Activated CD4-positive, alpha-beta T cell treated with anti-CD3 and anti-CD28 coated beads, Interleukin-2, amount 10 ng/mL, durations not matched to agents 24 days and 14 days (primary cell): ENCODE results near the gene SLF2. TPM values are rescaled to one million over a fixed set of nuclear protein-coding genes. Genes with fewer than 3 reads are reported as not detected.
"Not testable (repeated sequence)": the region's sequence is repeated elsewhere in the genome, so short reads cannot be mapped to it uniquely, and the experiment has no call there.

Experiments
- DNase-seq: peaks from one replicate; pipeline ENCODE4 v3.0.0; 2022
- H3K27ac Mint-ChIP-seq: one replicate; pipeline ENCODE4 v1.8.0; 2022; ENCODE audit warnings: mild to moderate bottlenecking, mixed read lengths
- H3K27me3 Mint-ChIP-seq: one replicate; pipeline ENCODE4 v1.8.0; 2022; ENCODE audit warnings: mixed read lengths
- H3K36me3 Mint-ChIP-seq: one replicate; pipeline ENCODE4 v1.8.0; 2022; ENCODE audit warnings: low read depth, mild to moderate bottlenecking, mixed read lengths
- H3K4me1 Mint-ChIP-seq: one replicate; pipeline ENCODE4 v1.8.0; 2021; ENCODE audit warnings: mixed read lengths
- H3K4me3 Mint-ChIP-seq: one replicate; pipeline ENCODE4 v1.8.0; 2022; ENCODE audit warnings: mild to moderate bottlenecking, moderate library complexity, mixed read lengths
- H3K9me3 Mint-ChIP-seq: one replicate; pipeline ENCODE4 v1.8.0; 2021; ENCODE audit warnings: mixed read lengths
- intact Hi-C: fragments of 100-400 bp; cut with micrococcal nuclease; formaldehyde crosslinking; loops from one replicate; pipeline ENCODE4 v1.15.1; 2023
- total RNA-seq: library from RNA; stranded (reverse); gene quantifications from 2 replicates; pipeline ENCODE4 v1.2.3, GENCODE V29; 2022

Gene SLF2
- total RNA-seq, 1 donor from 2014 or later: 35.3 TPM

GRCh38 chr10:100874702-100875483 is 37.9 kb upstream of the SLF2 start:
- H3K36me3 Mint-ChIP-seq: no peaks in the 10 kb centered on the region
- H3K4me1 Mint-ChIP-seq: no peaks in the 10 kb centered on the region
- intact Hi-C loops: loop anchor here (5.0 kb wide), 1 partner anchor 313 kb away; no protein-coding TSS in a partner anchor
- no peak overlapping the region for H3K27ac Mint-ChIP-seq
- no peak overlapping the region for H3K4me3 Mint-ChIP-seq
- no peaks in the 10 kb centered on the region for H3K9me3 Mint-ChIP-seq
- H3K27me3 Mint-ChIP-seq: peaks cover 18% of the 10 kb centered on the region
- DNase-seq: no peak

DNA sequence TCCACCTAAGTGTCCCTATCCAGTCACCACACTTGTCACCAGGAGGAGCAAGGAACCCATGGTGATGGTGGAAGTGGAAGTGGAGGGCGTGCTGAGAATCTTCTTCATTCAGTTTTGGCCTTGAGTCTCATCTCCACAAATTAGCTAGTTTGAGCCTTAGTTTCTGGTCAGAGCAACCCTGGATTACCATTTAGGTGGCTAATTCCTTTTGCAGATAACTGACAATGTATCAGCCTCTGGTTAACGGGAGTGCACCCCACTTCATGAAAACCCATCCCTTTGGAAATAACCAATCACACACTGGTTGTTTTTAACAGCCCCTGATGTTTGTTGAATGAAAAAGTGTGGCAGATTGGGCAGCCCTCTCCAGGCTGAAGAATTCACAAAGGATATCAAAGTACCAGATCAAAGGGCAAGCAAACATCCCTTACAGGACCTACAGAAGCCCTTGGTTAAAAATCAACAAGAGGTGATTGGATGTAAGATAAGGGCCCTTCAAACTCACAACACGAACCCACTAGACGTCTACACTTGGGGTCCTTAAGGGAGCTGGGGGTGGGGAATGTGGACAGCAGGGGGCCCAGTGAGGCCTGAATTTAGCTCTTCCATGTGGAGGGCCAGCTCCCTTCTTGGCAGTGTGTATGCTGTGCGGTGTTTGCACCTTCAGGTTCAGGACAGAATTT is 37.1 kb upstream of the SLF2 start:
- Mint-ChIP-seq H3K27ac (no peak overlapping the region), H3K4me1 (no peaks in the 10 kb centered on the region), H3K27me3 (peaks cover 18% of the 10 kb centered on the region), H3K36me3 (no peaks in the 10 kb centered on the region), H3K4me3 (no peak overlapping the region), H3K9me3 (no peaks in the 10 kb centered on the region)
- intact Hi-C loops: loop anchor here (5.0 kb wide), 1 partner anchor 313 kb away; no protein-coding TSS in a partner anchor
- DNase-seq: no peak

DNA sequence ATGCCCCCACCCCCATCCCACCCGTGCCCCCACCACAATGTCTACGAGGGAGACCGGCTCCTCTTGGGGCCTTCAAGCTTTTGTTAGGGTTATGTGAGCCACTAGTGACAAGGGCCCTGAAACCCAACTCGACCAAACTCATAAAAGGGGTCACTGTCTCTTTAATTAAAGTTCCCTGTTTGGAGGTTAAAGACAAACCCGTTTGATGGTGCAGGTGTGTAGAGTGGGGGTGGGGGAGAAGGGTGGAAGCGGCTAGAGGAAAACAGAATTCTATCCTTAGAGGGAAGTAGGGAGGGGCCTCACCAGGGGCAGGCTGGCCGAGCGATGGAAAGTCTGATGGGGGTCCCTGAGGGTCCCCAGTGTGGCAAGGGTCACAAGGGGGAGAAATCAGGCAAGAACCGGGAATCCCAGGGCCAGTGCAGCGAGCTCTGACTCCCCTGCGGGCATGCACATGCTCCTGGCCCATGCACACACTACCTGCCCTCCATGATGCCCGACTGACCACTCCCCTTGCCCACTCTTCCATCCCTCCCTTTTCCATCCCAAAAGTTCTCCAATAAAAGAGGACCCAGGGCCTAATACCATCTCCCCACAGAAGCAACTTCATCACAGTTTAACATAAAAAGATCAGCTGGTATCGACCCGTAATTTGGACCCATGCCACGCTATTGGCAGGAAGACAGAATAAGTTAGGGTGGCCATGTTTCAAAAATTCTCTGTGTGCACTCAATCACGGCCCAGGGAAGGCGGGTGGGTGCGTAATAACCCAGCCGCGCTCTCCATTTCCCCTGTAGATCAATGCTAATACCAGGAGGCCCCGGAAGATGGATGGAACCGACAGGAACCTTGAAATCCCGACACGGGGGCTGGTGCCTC is 35.9 kb upstream of the SLF2 start:
- Mint-ChIP-seq H3K27me3 (peaks cover 18% of the 10 kb centered on the region), H3K36me3 (no peaks in the 10 kb centered on the region), H3K4me3 (no peak overlapping the region), H3K9me3 (no peaks in the 10 kb centered on the region), H3K27ac (no peak overlapping the region), H3K4me1 (no peaks in the 10 kb centered on the region)
- intact Hi-C loops: loop anchor here (5.0 kb wide), 1 partner anchor 315 kb away; no protein-coding TSS in a partner anchor
- no peak for DNase-seq

DNA sequence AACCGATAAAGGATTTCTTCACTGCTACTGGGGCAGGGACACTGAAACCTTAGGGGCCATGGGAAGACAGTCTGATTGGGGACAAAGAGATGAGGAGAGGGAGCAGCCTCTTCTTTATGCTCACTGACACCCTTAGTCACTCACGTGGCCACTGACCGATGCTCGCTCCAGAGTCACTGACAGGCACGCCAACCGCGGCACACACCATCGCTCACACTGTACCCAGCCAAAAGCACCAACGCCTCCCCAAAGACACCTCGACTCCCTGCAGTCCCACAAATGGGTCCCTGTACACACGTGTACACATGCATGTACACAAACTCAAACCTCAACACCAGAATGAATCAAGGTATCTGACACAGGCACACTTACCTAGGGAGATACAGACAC is 35.3 kb upstream of the SLF2 start:
- H3K4me1 Mint-ChIP-seq: no peaks in the 10 kb centered on the region
- peaks cover 18% of the 10 kb centered on the region for H3K27me3 Mint-ChIP-seq
- intact Hi-C loops: loop anchor here (5.0 kb wide), 1 partner anchor 315 kb away; no protein-coding TSS in a partner anchor
- H3K36me3 Mint-ChIP-seq: no peaks in the 10 kb centered on the region
- H3K27ac Mint-ChIP-seq: no peak overlapping the region
- no peak for DNase-seq
- no peak overlapping the region for H3K4me3 Mint-ChIP-seq
- no peaks in the 10 kb centered on the region for H3K9me3 Mint-ChIP-seq

DNA sequence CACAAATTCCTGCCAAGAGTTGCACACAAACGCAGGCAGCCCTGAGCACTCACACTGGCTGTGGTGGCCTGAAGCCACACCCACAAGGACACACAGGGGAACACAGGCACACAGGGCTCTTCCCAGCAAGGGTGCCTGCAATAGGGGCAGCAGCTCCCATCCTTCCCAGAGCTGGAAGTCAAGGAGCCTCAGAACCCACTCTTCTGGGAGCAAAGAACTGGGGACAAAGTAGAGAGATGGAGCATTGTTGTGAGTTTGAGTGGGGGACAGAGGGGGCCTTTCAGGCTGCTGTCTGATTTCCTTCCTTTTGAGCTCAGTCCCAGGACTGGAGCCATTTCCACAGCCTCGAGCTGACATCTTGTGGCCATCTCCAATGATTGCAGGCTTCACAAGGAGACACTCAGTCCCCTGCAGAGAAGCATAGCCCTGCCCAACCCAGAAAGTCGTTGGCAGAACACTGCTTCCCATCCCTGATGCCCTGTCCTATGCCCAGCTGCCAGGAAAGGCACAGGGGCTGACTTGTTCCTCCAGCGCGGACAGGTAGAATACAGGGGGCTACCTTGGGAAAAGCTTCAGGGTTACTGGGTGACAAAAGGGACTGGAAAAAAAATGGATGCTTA is 34.4 kb upstream of the SLF2 start:
- no peaks in the 10 kb centered on the region for H3K36me3 Mint-ChIP-seq
- H3K4me3 Mint-ChIP-seq: no peak overlapping the region
- peaks cover 18% of the 10 kb centered on the region for H3K27me3 Mint-ChIP-seq
- no peak overlapping the region for H3K27ac Mint-ChIP-seq
- intact Hi-C loops: loop anchor here (5.0 kb wide), 1 partner anchor 316 kb away; no protein-coding TSS in a partner anchor
- no peaks in the 10 kb centered on the region for H3K9me3 Mint-ChIP-seq
- H3K4me1 Mint-ChIP-seq: no peaks in the 10 kb centered on the region
- peak; percentile 76 for DNase-seq

DNA sequence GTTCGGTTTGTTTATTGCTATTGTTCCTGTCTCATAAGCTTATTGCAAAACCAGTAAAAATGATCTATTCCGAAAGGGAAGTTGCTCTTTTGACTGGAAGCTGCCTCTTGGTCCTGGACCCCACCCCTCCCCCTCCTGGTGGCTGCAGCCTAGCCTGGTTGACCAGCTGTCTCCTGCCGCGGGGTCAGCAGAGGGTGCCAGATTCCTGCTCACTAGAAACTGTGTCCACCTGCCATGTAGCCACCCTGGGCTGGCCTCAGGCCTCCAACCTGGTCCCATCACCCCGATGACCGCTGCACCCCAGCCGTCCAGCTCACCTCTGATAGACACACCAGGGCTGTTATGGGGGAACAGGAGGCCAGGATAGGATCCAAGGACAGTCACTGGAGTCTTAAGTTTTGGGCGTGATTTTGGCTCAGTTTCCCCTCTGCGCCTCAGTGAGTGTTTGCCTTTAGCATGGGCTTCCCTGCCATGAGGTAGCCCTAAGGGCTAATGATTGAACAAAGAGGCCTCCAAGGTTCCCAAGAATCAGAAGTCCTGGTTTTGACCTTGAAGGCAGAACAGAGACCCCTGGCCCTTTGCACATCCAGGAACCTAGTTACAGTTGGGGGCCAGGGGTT is 32.9 kb upstream of the SLF2 start:
- no peak for DNase-seq
- peaks cover 14% of the 10 kb centered on the region for H3K27me3 Mint-ChIP-seq
- H3K4me1 Mint-ChIP-seq: no peaks in the 10 kb centered on the region
- no peak overlapping the region for H3K27ac Mint-ChIP-seq
- H3K36me3 Mint-ChIP-seq: no peaks in the 10 kb centered on the region
- no peaks in the 10 kb centered on the region for H3K9me3 Mint-ChIP-seq
- H3K4me3 Mint-ChIP-seq: no peak overlapping the region
- intact Hi-C loops: loop anchor here (5.0 kb wide), 1 partner anchor 318 kb away; no protein-coding TSS in a partner anchor

DNA sequence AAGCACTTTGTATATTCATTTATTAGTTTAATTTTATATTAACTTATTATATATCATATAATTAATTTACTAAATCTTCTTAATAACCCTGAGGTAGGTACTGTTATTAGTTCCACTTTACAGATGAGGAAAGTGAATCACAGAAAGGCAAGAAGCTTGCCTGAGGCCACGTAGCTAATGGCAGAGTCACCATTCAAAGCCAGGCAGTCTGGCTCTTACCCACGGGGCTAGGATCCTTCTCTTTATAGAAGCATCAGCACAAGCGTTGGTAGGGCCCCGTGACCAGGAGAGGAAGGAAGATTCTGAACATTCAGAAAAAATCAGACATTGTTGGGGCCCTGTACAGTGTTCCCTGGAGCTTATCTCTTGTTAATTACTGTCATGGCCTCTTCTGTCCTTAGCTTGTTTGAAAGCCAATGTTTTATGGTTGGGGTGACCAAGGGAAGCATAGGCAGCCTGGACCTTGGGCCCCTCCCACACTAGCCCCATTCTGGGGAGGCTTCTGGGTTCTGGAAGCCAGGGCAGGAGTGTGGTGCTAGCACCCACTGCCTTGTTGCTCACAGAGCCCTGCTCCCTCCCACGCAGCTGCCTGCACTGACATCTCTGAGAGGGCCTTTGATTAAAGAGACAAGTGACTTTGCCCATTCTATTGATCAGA is 31.1 kb upstream of the SLF2 start:
- H3K4me1 Mint-ChIP-seq: no peaks in the 10 kb centered on the region
- no peaks in the 10 kb centered on the region for H3K36me3 Mint-ChIP-seq
- H3K27me3 Mint-ChIP-seq: peaks cover 15% of the 10 kb centered on the region
- intact Hi-C loops: no loop called here
- no peak for DNase-seq
- no peak overlapping the region for H3K4me3 Mint-ChIP-seq
- H3K27ac Mint-ChIP-seq: no peak overlapping the region
- no peaks in the 10 kb centered on the region for H3K9me3 Mint-ChIP-seq

DNA sequence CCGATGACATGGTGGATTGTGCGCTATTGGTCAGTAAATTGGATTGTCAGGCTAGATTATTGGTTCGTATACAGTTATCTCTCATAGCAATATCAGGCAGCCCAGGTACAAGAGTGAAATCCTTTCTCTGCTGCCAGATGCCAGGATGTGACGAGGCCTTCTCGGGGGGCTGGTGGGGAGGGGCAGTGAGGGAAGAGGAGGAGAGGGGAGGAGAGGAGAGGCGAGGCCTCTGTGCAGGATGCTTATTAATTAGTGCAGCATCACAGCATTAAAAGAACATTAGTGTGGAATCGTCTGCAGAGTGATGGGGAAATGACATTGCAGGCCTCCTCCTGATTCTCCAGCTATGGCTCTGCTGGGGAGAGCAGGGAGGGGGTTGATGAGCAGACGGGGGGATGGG is 30.5 kb upstream of the SLF2 start:
- no peak for DNase-seq
- intact Hi-C loops: no loop called here
- H3K9me3 Mint-ChIP-seq: no peaks in the 10 kb centered on the region
- H3K36me3 Mint-ChIP-seq: no peaks in the 10 kb centered on the region
- H3K27ac Mint-ChIP-seq: no peak overlapping the region
- no peaks in the 10 kb centered on the region for H3K4me1 Mint-ChIP-seq
- H3K4me3 Mint-ChIP-seq: no peak overlapping the region
- peaks cover 16% of the 10 kb centered on the region for H3K27me3 Mint-ChIP-seq

- no peaks in the 10 kb centered on the region for H3K4me1 Mint-ChIP-seq
- H3K9me3 Mint-ChIP-seq: no peaks in the 10 kb centered on the region
- peaks cover 16% of the 10 kb centered on the region for H3K27me3 Mint-ChIP-seq
Observed at GRCh38 chr10:100882671-100883311, 30.0 kb upstream of the SLF2 start.

GRCh38 chr10:100883312-100883821 is 29.4 kb upstream of the SLF2 start:
- intact Hi-C loops: no loop called here

More at GRCh38 chr10:100882671-100883311, 30.0 kb upstream of the SLF2 start:
- Mint-ChIP-seq H3K27ac (no peak overlapping the region), H3K36me3 (no peaks in the 10 kb centered on the region), H3K4me3 (no peak overlapping the region)
- intact Hi-C loops: no loop called here
- DNase-seq: no peak

GRCh38 chr10:100885611-100886010 is 27.2 kb upstream of the SLF2 start:
- DNase-seq, H3K36me3 Mint-ChIP-seq, H3K4me3 Mint-ChIP-seq, H3K9me3 Mint-ChIP-seq, H3K27ac Mint-ChIP-seq, H3K4me1 Mint-ChIP-seq, intact Hi-C loops: not testable (repeated sequence)
- peaks cover 31% of the 10 kb centered on the region for H3K27me3 Mint-ChIP-seq

More at GRCh38 chr10:100883312-100883821, 29.4 kb upstream of the SLF2 start:
- H3K36me3 Mint-ChIP-seq: no peaks in the 10 kb centered on the region
- no peaks in the 10 kb centered on the region for H3K9me3 Mint-ChIP-seq
- no peak for DNase-seq
- no peak overlapping the region for H3K27ac Mint-ChIP-seq
- H3K27me3 Mint-ChIP-seq: peaks cover 11% of the 10 kb centered on the region
- H3K4me3 Mint-ChIP-seq: no peak overlapping the region
- no peaks in the 10 kb centered on the region for H3K4me1 Mint-ChIP-seq

DNA sequence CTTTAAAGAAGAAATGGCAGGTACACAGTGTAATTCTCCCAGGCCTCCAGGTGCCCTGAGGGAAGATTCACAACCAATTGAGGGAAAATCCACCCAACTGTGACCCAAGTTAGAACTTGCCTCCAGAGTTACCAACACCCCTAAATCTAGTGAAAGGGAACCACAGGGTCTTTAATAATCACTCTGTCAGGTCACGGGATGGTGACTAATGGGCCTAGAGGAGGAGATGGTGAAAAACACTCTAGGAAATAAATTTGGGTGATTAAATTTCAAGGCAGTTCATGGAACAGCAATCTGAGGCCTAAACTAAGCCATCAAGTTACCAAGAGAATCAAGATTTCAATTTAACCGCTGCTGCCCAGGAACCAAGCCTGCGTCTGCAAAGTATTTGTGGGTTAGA is 26.7 kb upstream of the SLF2 start:
- no peaks in the 10 kb centered on the region for H3K36me3 Mint-ChIP-seq
- H3K27me3 Mint-ChIP-seq: peaks cover 35% of the 10 kb centered on the region
- no peak overlapping the region for H3K4me3 Mint-ChIP-seq
- H3K9me3 Mint-ChIP-seq: no peaks in the 10 kb centered on the region
- no peaks in the 10 kb centered on the region for H3K4me1 Mint-ChIP-seq
- intact Hi-C loops: no loop called here
- H3K27ac Mint-ChIP-seq: no peak overlapping the region
- no peak for DNase-seq
